GM18499 (cell line): ENCODE data around the gene CCDC81.
"Not testable (repeated sequence)": the region's sequence is repeated elsewhere in the genome, so short reads cannot be mapped to it uniquely, and the experiment has no call there.

Experiments used
- ATAC-seq: cut with Tn5 transposase; IDR thresholded peaks from one replicate; pipeline ENCODE4 v1.9.1; 2021; ENCODE audit warnings: moderate number of reproducible peaks; ENCODE audit not compliant: insufficient read depth, unreplicated experiment

The CCDC81 gene

GRCh38 chr11:86386283-86386682 is 11.6 kb downstream of the CCDC81 start:
- no peak for ATAC-seq

GRCh38 chr11:86386746-86387145 is 12.1 kb downstream of the CCDC81 start:
- no peak for ATAC-seq

- ATAC-seq, result no peak
Measured at GRCh38 chr11:86388198-86388597, 13.5 kb downstream of the CCDC81 start.

DNA sequence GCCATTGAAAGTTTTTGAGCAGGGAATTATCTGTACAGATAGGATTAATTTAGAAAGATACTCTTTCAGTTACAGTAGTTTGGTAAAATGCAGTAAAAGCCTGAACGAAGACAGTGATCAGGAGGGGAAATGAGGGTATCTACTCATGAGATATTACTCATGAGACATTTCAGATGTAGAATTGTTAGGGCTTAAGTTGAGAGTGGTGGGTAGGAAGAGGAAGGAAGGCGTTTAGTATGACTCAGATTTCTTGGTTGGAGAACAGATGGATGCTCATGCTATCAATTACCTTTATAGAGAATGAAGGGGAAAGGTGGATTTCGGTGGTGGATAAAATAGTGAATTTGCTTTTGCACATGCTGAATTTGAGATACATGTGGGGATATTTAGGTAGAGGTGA is 15.8 kb downstream of the CCDC81 start:
- no peak for ATAC-seq

DNA sequence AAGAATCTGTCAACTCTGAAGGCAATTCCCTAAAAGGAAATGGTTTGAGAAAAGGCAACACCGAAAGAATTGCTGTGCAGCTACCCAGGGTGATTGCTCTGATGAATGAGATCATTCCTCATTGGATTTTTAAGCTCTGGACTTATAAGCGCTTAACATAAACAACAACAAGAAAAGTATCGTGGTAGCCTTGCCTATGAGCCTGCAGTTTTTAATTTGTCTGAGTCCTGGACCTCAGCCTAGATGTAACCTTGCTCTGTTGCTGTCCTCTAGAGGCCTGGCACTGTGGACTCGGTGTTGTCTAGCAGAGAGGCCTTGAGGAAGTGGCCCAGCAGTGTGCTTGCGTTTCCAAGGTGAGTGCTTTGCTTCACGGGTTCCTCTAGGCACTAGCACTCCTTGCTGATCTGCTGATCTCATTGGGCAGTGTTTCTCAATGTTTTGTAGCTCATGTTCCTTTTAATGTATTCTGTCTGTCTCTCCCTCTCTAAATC is 20.4 kb downstream of the CCDC81 start:
- no peak for ATAC-seq

DNA sequence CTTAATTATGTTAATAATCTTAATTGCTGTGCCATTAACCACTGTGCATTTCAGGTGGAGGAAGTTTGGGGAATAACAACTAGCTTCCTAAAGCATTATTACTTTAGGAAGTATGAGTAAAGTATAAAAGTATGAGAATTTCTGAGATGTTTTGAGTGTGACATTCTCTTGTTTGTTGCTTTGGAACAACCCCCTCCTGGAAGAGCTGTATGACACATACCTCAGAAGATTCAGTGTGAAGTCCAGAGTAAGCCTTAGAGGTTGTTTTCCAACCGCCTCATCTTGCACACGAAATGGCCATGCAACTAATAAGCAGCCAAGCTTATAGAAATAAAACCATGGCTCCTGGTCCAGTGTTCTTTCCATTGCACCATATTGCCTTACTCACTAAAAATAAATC is 21.7 kb downstream of the CCDC81 start:
- no peak for ATAC-seq

DNA sequence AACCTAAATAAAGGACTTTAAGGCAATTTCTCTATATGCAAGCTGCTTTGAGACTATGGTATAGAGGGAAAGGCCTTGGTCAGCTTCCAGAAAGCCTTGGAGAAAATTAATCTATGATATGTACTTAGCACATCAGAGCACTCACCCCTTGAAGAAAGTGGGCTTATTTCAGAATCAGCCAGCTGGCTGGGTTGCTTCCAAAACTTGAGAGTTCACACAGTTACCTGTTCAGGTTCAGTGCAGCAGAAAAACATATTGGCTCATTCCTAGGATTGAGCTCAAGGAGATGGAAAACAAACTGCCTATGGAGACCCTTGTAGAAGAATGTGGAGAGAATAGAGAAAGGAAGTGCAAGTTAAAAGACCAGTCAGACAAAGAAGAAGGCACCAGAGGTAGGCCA is 22.7 kb downstream of the CCDC81 start:
- ATAC-seq, result no peak

DNA sequence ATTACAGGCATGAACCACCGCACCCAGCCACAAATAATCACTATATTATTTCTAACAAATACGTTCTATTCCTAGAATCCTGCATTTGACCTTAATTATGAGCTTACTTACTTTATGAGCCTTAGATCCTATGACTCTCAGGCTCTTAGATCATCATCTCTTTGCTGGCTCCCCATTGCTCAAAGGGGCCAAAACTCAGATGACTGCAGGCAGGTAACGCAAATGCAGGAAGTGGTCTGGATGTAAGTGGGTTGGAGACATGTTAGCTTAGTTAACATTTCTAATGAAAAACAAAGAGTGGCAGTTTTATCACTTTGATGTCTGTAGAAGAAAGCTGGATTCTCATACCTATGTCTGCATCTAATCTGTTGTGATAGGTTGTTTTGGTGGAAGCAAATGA is 23.4 kb downstream of the CCDC81 start:
- no peak for ATAC-seq

GRCh38 chr11:86403458-86403857 is 28.8 kb downstream of the CCDC81 start:
- no peak for ATAC-seq

DNA sequence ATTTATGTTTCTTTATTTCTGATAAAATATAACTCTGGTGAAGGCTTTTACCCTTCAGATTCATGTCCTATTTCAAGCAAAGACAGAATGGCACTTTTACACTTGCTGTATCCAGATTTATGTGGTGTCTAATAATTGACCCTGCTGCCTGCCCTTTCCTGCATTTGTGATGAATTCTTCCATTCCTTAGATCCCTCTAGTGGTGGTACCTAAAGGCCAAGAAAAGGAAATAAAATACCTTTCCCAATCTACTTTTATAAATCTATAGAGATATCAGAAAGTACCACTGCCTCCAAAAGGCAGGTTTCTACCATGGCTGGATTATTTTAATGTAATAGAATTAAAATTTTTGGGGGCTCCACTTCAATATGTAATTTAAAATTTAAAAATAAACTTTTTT is 34.2 kb downstream of the CCDC81 start:
- ATAC-seq, result no peak

DNA sequence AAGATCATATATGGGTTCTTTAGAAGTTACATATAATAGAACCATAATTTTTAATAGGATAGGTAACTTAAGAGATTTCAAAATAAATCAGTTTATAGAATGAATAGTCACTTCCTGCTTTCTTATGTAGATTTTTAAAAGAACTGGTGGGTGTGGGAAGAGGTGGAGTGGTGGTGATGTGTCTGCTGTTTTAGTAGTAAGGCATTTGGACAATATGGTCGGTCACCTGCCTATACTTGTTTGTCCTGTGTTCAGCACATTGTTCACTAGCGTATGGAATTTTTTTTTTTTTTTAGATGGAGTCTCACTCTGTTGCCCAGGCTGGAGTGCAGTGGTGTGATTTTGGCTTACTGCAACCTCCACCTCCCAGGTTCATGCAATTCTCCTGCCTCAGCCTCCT is 39.3 kb downstream of the CCDC81 start:
- ATAC-seq, result no peak

DNA sequence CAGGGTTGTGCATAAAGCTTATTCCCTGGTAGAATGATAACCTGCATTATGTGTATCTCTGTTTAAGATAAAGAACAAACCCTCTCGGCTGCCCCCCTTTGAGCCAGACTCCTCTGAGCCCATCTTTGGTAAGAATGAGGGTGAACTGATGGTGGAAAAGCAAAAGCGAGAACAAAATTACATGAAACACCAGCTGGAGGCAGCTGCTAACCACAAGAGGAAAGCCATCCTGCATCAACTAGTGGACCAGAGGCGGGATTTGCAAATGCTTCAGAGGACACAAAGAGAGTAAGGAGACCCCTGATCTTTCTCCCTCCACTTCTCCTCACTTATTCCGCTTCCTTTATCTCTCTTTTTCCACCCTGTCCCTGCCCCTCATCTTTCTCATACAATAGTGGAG is 40.3 kb downstream of the CCDC81 start:
- ATAC-seq, result no peak

DNA sequence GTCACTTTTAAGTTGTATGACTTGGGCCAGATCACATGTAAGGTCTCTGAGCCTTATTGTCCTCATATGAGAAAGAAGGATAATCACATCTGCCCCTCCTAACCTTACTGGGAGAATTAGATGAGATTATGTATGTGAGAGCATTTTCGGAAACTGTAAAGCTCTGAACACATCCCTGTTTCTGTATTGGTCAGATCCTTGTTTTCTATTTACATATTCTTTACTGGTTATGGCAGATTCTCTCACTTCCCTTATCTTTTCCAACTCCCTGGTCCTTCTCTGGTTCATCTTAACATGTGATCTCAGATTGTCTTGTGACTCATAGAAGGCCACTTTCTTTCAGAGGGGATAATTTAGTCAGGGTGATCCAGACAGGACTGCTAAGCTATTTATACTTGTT is 41.8 kb downstream of the CCDC81 start:
- ATAC-seq, result no peak

- not testable (repeated sequence) for ATAC-seq
Measured at GRCh38 chr11:86416951-86417350, 42.3 kb downstream of the CCDC81 start.

DNA sequence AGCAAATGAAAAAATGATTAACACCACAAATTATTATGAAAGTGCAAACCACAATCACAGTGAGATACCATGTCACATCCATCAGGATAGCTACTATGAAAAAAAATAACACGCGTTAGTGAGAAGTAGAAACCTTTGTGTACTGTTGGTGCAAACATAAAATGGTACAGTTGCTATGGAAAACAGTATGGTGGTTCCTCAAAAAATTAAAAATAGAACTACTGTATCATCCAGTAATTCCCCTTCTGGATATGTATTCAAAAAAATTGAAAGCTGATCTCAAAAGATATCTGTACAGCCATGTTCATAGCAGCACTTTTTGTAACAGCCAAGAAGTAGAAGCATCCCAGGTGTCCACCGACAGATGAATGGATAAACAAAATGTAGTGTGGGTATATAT is 43.4 kb downstream of the CCDC81 start:
- ATAC-seq, result no peak

GRCh38 chr11:86418513-86418912 is 43.8 kb downstream of the CCDC81 start:
- no peak for ATAC-seq

DNA sequence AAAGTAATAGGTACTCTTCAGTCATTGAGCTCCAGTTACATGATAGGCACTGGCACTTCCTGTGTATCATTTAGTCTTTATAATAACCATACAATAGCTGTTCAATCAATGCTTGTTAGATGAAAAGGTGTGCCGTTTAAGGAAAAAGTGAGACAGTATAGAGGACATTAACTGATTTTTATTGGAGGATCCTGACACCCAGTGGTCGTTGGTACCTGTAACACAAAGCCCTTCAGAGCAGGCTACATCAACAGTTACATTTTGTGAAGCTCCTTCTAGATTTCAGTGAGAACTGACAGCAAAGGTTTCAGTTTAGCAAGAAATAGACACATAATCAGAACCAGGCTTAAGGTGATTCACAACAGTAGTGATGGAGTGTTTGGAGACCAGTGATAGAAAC is 44.2 kb downstream of the CCDC81 start:
- no peak for ATAC-seq

- ATAC-seq, result no peak
Measured at GRCh38 chr11:86421946-86422345, 47.3 kb downstream of the CCDC81 start.

DNA sequence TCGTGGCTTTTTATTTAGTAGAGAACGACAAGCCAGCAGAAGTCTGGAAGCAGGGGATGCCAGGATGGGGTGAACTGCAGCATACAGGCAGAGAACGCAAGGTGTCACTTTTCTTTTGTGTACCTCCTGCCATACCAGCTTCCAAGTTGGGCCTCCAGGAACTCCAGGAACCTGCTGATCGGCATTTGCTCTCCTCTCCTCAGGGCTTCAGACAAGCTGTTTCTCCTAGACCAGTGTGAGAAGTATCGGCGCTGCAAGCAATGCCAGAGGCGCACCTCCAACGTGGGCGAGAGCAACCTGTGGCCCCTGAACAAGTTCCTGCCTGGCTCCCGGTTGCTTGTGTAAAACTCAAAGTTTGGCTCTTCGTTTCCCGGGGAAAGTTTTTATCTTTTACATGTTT is 47.7 kb downstream of the CCDC81 start:
- no peak for ATAC-seq

DNA sequence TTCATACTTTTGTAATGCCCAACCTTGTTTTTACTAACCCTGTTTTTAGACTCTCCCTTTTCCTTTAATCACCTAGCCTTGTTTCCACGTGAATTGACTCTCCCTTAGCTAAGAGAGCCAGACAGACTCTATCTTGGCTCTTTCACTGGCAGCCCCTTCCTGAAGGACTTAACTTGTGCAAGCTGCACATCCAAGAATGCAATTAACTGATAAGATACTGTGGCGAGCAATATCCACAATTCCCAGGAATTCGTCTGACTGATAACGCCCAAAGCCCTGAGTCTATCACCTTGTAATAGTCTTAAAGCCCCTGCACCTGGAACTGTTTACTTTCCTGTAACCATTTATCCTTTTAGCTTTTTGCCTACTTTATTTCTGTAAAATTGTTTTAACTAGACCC is 48.8 kb downstream of the CCDC81 start:
- not testable (repeated sequence) for ATAC-seq

GRCh38 chr11:86427441-86427840 is 52.8 kb downstream of the CCDC81 start:
- no peak for ATAC-seq

DNA sequence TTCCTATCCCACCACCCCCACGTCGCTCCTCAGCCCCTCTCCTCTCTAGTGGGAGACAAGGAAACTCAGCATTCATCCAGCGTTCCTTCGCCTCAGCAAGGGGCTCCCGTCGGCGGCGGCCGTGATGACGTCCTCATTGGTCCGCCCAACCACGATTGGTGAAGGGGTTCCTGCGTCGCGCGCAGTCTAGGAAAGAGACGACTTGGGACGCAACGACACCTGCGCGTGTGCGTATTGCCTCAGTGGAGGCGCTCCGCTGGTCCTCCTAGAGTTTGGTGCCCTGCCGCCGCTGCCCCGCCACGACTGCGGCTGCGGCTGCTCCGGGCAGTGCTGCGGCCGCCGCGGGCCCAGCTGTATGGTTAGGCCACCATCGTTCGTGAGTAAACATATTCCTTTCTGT is 56.6 kb downstream of the CCDC81 start:
- no peak for ATAC-seq
